ENCODE results near the gene PRKD1.

PRKD1 gene

GRCh38 chr14:29838752-29839151 is 88.9 kb downstream of the PRKD1 start:
- no peak for DNase-seq (ENCODE audit: low spot score)

GRCh38 chr14:29836395-29836794 is 91.3 kb downstream of the PRKD1 start:
- DNase-seq (ENCODE audit: low spot score), result no peak

GRCh38 chr14:29832042-29832441 is 95.6 kb downstream of the PRKD1 start:
- DNase-seq (ENCODE audit: low spot score), result no peak

GRCh38 chr14:29829851-29830250 is 97.8 kb downstream of the PRKD1 start:
- no peak for DNase-seq (ENCODE audit: low spot score)

GRCh38 chr14:29823816-29824215 is 103.8 kb downstream of the PRKD1 start:
- no peak for DNase-seq (ENCODE audit: low spot score)

GRCh38 chr14:29822430-29822709 is 105.3 kb downstream of the PRKD1 start:
- DNase-seq (ENCODE audit: low spot score), result no peak

GRCh38 chr14:29821661-29822429 is 105.8 kb downstream of the PRKD1 start:
- no peak for DNase-seq (ENCODE audit: low spot score)

- DNase-seq (ENCODE audit: low spot score), result no peak
These were observed 106.4 kb downstream of the PRKD1 start for GRCh38 chr14:29821242-29821641.

- DNase-seq (ENCODE audit: low spot score), result no peak
These were observed 106.9 kb downstream of the PRKD1 start for GRCh38 chr14:29820785-29821184.

GRCh38 chr14:29817767-29818405 is 109.8 kb downstream of the PRKD1 start:
- no peak for DNase-seq (ENCODE audit: low spot score)

GRCh38 chr14:29815016-29815674 is 112.5 kb downstream of the PRKD1 start:
- DNase-seq (ENCODE audit: low spot score), result no peak

- no peak for DNase-seq (ENCODE audit: low spot score)
These were observed 113.3 kb downstream of the PRKD1 start for GRCh38 chr14:29814156-29815015.

GRCh38 chr14:29810682-29811081 is 117.0 kb downstream of the PRKD1 start:
- no peak for DNase-seq (ENCODE audit: low spot score)

GRCh38 chr14:29810064-29810463 is 117.6 kb downstream of the PRKD1 start:
- DNase-seq (ENCODE audit: low spot score), result no peak

- DNase-seq (ENCODE audit: low spot score), result no peak
These were observed 121.5 kb downstream of the PRKD1 start for GRCh38 chr14:29806124-29806517.

GRCh38 chr14:29805415-29806123 is 122.1 kb downstream of the PRKD1 start:
- DNase-seq (ENCODE audit: low spot score), result no peak

GRCh38 chr14:29804481-29805266 is 123.0 kb downstream of the PRKD1 start:
- DNase-seq (ENCODE audit: low spot score), result no peak

- DNase-seq (ENCODE audit: low spot score), result no peak
These were observed 124.6 kb downstream of the PRKD1 start for GRCh38 chr14:29803045-29803444.

GRCh38 chr14:29802211-29802610 is 125.4 kb downstream of the PRKD1 start:
- DNase-seq (ENCODE audit: low spot score), result no peak

GRCh38 chr14:29800961-29801360 is 126.7 kb downstream of the PRKD1 start:
- no peak for DNase-seq (ENCODE audit: low spot score)

- no peak for DNase-seq (ENCODE audit: low spot score)
These were observed 128.1 kb downstream of the PRKD1 start for GRCh38 chr14:29799464-29800095.
